HG03521 (cell line): ENCODE measurements around the gene BCAS1.
A peak's percentile ranks its signal among the peaks of the same experiment; 100 is the strongest.

Experiments
- ATAC-seq: cut with Tn5 transposase; IDR thresholded peaks from one replicate; pipeline ENCODE4 v1.9.1; 2021; ENCODE audit warnings: mild to moderate bottlenecking, moderate library complexity; ENCODE audit not compliant: unreplicated experiment

BCAS1 gene

DNA sequence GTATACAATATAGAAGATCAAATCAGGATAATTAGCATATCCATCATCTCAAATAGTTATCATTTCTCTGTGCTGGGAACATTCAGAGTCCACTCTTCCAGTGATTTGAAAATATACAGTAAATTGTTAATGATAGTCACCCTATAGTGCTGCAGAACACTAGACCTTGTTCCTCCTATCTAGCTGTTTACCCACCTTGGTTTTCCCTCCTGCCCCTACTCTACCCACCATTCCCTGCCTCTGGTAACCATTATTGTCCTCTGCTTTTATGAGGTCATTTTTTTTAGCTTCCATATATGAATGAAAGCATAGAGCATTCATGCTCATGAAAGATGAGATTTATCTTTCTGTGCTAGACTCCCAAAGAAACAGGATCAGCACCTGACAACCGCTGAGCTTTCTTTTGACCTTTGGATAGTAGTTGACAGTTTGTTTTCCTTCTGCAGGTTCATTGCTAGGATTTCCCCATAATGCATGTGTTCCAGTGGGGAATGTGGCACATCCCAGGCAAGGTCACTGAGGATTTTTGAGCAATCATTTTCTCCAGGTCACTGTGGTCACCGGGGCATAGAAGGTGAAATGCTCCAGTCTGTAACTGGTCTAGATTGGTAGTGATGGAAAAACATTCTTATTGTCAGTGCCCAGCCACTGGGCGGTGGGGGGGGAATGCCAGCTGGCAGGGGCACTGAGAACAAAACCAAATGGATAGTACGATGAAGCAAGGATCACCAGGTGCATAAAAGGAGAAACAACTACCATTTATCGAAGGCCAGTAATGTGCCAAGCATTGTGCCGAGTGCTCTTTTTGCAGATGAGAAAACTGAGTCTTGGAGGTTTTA lies 33.6 kb upstream of the BCAS1 start:
- ATAC-seq, result no peak

- ATAC-seq, result peak; percentile 78
Measured at GRCh38 chr20:54103067-54103761, 32.8 kb upstream of the BCAS1 start.

GRCh38 chr20:54102543-54102942 lies 32.1 kb upstream of the BCAS1 start:
- no peak for ATAC-seq

DNA sequence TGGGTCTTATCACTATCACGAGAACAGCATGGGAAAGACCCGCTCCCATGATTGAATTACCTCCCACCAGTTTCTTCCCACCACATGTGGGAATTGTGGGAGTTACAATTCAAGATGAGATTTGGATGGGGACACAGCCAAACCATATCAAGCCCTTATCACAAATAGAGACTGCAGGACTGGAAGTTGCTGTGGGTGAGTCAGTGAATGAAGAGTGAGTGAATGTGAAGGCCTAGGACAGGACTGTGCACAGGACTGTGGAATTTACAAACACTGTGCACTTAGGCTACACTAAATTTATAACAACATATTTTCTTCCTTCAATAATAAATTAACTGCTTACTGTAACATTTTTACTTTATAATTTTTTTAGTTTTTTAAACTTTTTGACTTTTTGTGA lies 30.2 kb upstream of the BCAS1 start:
- no peak for ATAC-seq

DNA sequence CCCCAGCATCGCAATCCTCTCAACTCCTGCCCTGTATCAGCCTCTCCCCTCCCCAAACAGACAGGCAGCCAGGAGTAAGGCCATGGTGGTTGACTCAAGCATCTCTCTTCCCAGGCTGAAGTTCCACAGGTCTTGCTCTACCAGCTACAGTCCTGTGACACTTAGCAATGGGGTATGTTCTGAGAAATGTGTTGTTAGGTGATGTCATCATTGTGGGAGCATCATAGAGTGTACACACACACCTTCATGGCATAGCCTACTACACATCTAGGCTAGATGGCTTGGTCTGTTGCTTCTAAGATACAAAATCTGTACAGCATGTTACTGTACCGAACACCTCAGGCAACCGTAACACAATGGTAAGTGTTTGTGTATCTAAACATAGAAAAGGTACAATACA lies 29.5 kb upstream of the BCAS1 start:
- ATAC-seq, result no peak

DNA sequence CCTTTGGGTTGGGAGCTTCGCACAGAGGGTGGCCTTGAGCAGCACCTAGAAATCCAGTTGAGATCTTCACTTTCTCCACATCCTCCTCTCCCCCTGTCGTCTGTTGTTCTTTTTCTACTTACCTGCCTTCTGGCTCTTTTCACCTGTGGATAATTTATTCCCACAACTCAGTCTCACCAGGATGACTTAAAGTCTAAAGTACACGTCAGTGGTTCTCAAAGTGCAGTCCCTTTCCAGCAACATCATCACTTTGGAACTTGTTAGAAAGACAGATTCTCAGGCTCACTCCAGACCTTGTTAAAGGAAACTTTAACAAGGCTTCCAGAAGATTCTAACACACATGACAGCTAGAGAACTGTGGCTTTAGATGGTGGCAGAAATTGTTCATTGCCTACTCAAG lies 27.7 kb upstream of the BCAS1 start:
- no peak for ATAC-seq

- ATAC-seq, result no peak
Measured at GRCh38 chr20:54097236-54097529, 26.8 kb upstream of the BCAS1 start.

DNA sequence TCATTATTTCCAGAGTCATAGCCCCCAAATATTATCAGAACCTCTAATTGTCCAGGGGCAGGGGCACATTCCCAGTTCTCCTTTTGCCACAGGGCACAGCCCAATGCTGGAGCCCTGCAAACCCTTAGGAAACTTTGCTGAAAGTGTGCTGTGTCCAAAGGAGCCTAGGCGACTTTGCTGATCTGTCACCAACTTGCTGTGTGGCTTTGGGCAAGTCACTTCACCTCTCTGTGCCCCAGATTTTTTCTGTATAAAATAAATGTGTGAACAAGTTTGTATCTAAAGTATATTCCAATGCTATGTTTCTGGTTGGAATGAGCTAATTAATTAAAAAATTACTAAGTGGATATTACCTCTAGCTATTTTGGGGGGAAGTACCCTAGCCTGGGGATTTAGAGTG lies 25.4 kb upstream of the BCAS1 start:
- no peak for ATAC-seq

DNA sequence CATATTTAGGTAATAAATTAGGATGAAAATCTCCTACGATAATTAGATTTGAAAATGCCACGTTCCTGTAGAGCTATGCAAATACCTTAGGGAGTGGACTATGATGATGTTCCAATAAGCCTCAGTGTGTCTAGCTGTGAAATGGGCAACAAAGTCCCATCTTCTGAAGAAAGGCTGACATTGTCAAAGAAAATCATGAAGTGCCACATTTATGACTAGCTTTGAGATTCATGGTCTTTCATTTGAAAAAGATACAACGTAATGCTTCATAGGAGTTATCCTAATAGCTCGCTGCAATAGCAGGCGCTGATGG lies 23.8 kb upstream of the BCAS1 start:
- no peak for ATAC-seq

DNA sequence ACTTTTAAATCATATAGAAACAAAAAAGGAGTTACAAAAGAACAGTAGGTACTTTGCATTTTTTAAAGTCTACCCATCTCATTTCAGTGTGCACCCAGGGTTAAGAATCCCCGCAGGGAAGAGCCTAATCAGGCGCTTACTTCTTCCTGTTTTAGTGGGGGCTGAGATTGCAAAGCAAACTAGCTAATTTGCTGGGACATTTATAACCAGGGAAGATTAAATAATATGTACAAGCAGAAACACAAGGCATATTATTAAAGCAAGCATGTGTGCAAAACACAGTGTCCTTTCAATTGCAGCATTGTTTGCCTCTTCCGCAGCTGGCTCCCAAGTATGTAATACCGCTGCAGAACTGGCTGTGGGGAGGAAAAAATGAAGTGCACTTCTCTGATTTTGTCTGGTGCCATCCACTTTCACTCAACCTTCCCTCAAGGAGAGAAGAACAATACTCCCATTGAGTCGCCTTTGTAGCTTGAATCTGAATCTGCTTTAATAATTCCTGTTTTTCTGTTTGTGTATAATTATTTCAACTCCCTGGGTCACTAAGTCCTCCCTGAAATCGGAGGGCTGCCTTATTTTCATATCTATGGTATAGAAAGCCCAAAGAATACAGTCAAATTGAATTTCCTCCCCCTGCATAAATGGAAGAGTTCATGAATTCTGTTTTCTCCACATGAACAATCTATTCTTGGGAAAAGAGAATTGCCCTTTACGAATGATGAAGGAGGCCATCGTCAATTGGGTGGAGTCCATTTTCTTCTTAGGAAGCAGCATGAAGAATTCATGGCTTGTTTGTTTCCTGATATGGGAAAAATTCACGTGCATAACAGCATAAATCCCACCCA lies 23.3 kb upstream of the BCAS1 start:
- no peak for ATAC-seq

GRCh38 chr20:54092021-54092420 lies 21.6 kb upstream of the BCAS1 start:
- no peak for ATAC-seq

DNA sequence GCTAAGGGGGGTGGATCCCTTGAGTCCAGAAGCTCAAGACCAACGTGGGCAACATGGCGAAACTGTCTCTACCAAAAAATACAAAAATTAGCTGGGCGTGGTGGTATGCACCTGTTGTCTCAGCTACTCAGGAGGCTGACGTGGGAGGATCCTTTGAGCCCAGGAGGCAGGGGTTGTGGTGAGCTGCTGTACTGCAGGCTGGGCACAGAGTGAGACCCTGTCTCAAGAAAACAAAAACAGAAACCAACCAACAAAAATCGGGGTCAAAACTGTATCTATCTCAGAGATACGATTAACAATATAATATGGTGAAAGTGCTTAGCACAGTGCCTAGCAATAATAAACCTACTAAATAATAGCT lies 20.7 kb upstream of the BCAS1 start:
- ATAC-seq, result no peak

GRCh38 chr20:54090230-54091119 lies 20.1 kb upstream of the BCAS1 start:
- ATAC-seq, result no peak

DNA sequence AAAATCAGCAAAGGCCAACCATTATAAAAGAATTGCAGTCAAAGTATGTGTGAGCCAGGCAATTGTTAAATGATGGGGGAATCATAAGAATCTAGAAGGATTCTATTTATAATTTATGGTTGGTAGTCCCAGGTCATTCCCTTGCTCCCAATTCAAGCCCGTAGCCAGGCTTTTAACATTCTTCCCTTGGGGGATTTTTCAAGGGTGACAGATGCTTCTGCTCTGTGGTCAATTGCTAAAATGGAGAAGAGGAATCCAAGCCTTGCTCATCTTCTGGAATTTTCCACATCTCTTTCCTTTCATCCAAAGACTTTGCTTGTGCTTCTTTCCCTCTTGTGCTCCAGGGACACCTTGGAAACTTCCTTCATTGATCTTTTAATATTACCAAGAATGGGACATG lies 18.0 kb upstream of the BCAS1 start:
- ATAC-seq, result no peak

DNA sequence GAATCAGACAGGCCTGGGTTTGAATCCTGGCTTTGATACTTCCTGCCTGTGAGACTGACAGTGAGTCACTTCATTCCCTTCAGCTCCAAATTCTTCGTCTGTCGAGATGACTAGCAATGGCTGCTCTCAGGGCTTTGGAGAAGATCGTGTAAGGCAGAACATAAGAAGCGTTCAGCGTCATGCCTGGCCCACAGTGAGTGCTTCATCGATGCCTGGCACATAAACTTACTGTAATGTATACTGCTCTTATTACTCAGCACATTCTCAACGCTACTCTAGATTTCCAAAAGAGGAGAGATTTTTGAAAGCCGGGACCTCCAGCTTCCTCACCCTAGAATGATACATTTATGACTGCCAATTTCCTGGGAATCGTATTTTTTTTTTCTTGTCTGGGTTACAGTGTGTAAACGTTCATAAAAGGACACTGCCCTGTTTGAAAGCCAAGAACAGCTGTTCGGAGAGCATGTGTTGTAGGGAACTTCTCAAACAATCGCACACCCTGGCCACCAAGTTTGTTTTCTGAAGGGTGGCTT lies 16.2 kb upstream of the BCAS1 start:
- ATAC-seq, result no peak

GRCh38 chr20:54085910-54086309 lies 15.5 kb upstream of the BCAS1 start:
- ATAC-seq, result no peak

DNA sequence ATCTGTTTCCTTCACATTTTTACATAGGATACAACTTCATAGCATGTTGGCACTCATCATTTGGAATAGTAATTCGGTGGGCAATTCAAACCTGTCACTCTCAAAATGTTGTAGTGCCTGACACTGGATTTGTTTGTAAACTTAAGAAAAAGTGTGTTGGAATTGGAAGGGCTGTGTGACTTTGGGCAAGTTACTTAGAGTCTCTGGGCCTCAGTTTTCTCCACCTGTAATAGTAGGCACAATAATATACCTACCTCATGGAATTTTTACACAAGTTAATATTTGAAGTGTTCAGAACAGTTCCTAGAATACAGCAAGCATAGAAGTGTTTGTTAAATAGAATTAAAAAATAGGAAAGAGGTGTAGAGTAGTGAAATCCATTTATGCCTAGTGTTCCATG lies 15.0 kb upstream of the BCAS1 start:
- no peak for ATAC-seq

DNA sequence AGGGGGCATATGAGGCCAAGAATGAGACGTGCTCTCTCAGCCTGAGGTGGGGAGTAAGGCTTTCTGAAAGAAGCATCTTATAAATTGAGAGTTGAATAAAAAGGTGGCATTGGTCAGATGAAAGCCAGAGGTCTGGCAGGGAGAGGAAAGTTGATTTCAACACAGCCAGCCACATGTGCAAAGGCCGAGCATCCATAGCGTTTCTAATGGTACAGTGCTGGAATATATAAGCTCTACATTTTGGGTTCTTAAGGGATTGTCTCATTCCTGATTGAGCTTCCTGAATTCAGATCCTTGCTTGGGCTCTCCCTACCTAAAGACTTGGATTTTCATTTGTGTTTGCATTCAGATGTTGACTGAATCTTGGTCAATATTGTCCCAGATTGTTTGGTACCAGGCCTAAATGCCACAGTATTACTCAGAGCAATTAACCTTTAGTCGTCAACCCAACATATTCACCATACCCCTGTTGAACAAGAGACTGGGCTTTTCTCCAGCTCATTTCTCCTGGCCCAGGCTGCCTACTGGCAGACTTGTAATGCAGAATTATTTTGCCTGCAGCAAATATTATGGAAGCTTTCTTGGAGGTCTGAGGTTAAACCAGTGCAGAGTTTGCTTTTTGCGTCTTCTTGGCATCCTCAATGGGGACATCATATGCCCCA lies 14.5 kb upstream of the BCAS1 start:
- no peak for ATAC-seq

DNA sequence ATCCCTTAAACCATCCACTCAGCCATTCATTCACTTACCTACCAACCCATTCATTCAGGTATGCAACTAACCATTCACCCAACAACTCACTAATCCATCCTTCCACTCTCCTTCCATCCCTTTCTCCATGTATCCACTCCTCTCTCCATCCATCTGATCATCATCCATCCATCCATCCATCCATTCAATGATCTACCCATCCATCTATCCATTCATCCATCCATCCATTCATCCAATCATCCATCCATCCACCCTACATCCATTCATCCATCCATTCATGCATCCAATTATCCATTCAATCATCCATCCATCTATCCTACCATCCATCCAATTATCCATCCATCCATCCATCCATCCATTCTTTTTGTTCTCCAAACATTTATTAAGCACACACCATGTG lies 13.8 kb upstream of the BCAS1 start:
- ATAC-seq, result no peak

- no peak for ATAC-seq
Measured at GRCh38 chr20:54083459-54083858, 13.1 kb upstream of the BCAS1 start.
